Stimulated activated CD4-positive, alpha-beta T cell treated with anti-CD3 and anti-CD28 coated beads, Interleukin-15, amount 100 ng/mL, for 48 hours (primary cell): Measurements from ENCODE around the gene UBN2.
"Not testable (repeated sequence)": the region's sequence is repeated elsewhere in the genome, so short reads cannot be mapped to it uniquely, and the experiment has no call there.

Source experiments
- DNase-seq, 2 donors: peaks; one replicate each; pipeline ENCODE4 v3.0.0-alpha.2; 2020; ENCODE audit warnings: low read depth in 2 of 2

Gene UBN2

GRCh38 chr7:139294951-139295575, 64.0 kb downstream of the UBN2 start:
- no peak for DNase-seq

GRCh38 chr7:139297795-139298194, 66.8 kb downstream of the UBN2 start:
- DNase-seq = no peak

GRCh38 chr7:139299296-139299695, 68.3 kb downstream of the UBN2 start:
- no peak for DNase-seq

- no peak for DNase-seq
Measured at GRCh38 chr7:139300390-139300789, 69.4 kb downstream of the UBN2 start.

GRCh38 chr7:139304517-139304916, 73.5 kb downstream of the UBN2 start:
- no peak for DNase-seq

- DNase-seq = no peak
Measured at GRCh38 chr7:139317939-139318505, 87.0 kb downstream of the UBN2 start.

GRCh38 chr7:139321071-139321745, 90.2 kb downstream of the UBN2 start:
- no peak for DNase-seq

- DNase-seq = not testable (repeated sequence)
Measured at GRCh38 chr7:139324709-139325108, 93.7 kb downstream of the UBN2 start.

- no peak for DNase-seq
Measured at GRCh38 chr7:139328375-139328774, 97.3 kb downstream of the UBN2 start.

GRCh38 chr7:139329119-139329518, 98.1 kb downstream of the UBN2 start:
- DNase-seq = no peak

- DNase-seq = no peak
Measured at GRCh38 chr7:139330333-139331030, 99.4 kb downstream of the UBN2 start.

GRCh38 chr7:139332697-139333359, 101.8 kb downstream of the UBN2 start:
- no peak for DNase-seq

GRCh38 chr7:139333443-139333842, 102.4 kb downstream of the UBN2 start:
- not testable (repeated sequence) for DNase-seq

- DNase-seq = no peak
Measured at GRCh38 chr7:139334399-139335150, 103.5 kb downstream of the UBN2 start.

- DNase-seq = no peak
Measured at GRCh38 chr7:139339025-139339424, 108.0 kb downstream of the UBN2 start.

GRCh38 chr7:139339698-139340036, 108.6 kb downstream of the UBN2 start:
- no peak for DNase-seq

GRCh38 chr7:139340037-139340807, 109.2 kb downstream of the UBN2 start:
- DNase-seq = peak; percentile 98

- DNase-seq = no peak
Measured at GRCh38 chr7:139340808-139341057, 109.7 kb downstream of the UBN2 start.

- peak; percentile 76 to 79 for DNase-seq
Measured at GRCh38 chr7:139341058-139341775, 110.2 kb downstream of the UBN2 start, which contains the start of gene FMC1. FMC1 (plus strand) TSS chr7:139341337; CDS start chr7:139341385, 48 bp downstream.

GRCh38 chr7:139341776-139342226, 110.8 kb downstream of the UBN2 start:
- DNase-seq = no peak
